Measurements from ENCODE around the gene CYP2A6. TPM values are rescaled to one million over a fixed set of nuclear protein-coding genes. Genes with fewer than 3 reads are reported as not detected.
"Not testable (repeated sequence)": the region's sequence is repeated elsewhere in the genome, so short reads cannot be mapped to it uniquely, and the experiment has no call there.

Gene CYP2A6
- not detected for total RNA-seq

- POLR2A ChIA-PET, CTCF ChIA-PET: not testable (repeated sequence)
These were observed at the start of gene CYP2A6 for GRCh38 chr19:40850277-40850676. TSS of gene CYP2A6 (minus strand) at chr19:40850447. CDS start at chr19:40850426, 21 bp downstream.

- CTCF ChIA-PET: interaction anchor here (0.6 kb wide), 1 partner anchor 942 kb away, joined by 3 read pairs; no protein-coding TSS in a partner anchor
- POLR2A ChIA-PET: not testable (repeated sequence)
These were observed 49.7 kb upstream of the CYP2A6 start for GRCh38 chr19:40899964-40900363.

- CTCF ChIA-PET: not testable (repeated sequence)
- POLR2A ChIA-PET: interaction anchor here (0.7 kb wide), 1 partner anchor 101 kb away, joined by 11 read pairs; no protein-coding TSS in a partner anchor
These were observed 46.9 kb upstream of the CYP2A6 start for GRCh38 chr19:40896843-40897789.

- ChIA-PET POLR2A (interaction anchor here (0.7 kb wide), 1 partner anchor 101 kb away, joined by 11 read pairs; no protein-coding TSS in a partner anchor), CTCF (no interaction called here)
These were observed 46.2 kb upstream of the CYP2A6 start for GRCh38 chr19:40896418-40896796.

- CTCF ChIA-PET: no interaction called here
- POLR2A ChIA-PET: no interaction called here
These were observed 42.9 kb upstream of the CYP2A6 start for GRCh38 chr19:40893112-40893511.

- ChIA-PET CTCF (no interaction called here), POLR2A (no interaction called here)
These were observed 39.1 kb upstream of the CYP2A6 start for GRCh38 chr19:40889366-40889765.

- CTCF ChIA-PET: no interaction called here
- POLR2A ChIA-PET: no interaction called here
These were observed 37.9 kb upstream of the CYP2A6 start for GRCh38 chr19:40888191-40888590.

- POLR2A ChIA-PET, CTCF ChIA-PET: not testable (repeated sequence)
These were observed 34.1 kb upstream of the CYP2A6 start for GRCh38 chr19:40884187-40884931.

- CTCF ChIA-PET, POLR2A ChIA-PET: not testable (repeated sequence)
These were observed 31.8 kb upstream of the CYP2A6 start, which contains the start of gene CYP2A7 for GRCh38 chr19:40882062-40882461. TSS of gene CYP2A7 (minus strand) at chr19:40882231. CDS start at chr19:40882210, 21 bp downstream.

GRCh38 chr19:40879349-40879748 lies 29.1 kb upstream of the CYP2A6 start:
- POLR2A ChIA-PET, CTCF ChIA-PET: not testable (repeated sequence)

- POLR2A ChIA-PET, CTCF ChIA-PET: not testable (repeated sequence)
These were observed 25.3 kb upstream of the CYP2A6 start for GRCh38 chr19:40875526-40875951.

- CTCF ChIA-PET, POLR2A ChIA-PET: not testable (repeated sequence)
These were observed 24.6 kb upstream of the CYP2A6 start for GRCh38 chr19:40874874-40875273.

- CTCF ChIA-PET, POLR2A ChIA-PET: not testable (repeated sequence)
These were observed 23.6 kb upstream of the CYP2A6 start for GRCh38 chr19:40873873-40874272.

GRCh38 chr19:40872209-40872608 lies 22.0 kb upstream of the CYP2A6 start:
- ChIA-PET POLR2A (no interaction called here), CTCF (no interaction called here)

- CTCF ChIA-PET: no interaction called here
- POLR2A ChIA-PET: no interaction called here
These were observed 17.5 kb upstream of the CYP2A6 start for GRCh38 chr19:40867701-40868100.

GRCh38 chr19:40864739-40865496 lies 14.7 kb upstream of the CYP2A6 start:
- CTCF ChIA-PET, POLR2A ChIA-PET: not testable (repeated sequence)

- ChIA-PET CTCF (no interaction called here), POLR2A (no interaction called here)
These were observed 12.5 kb upstream of the CYP2A6 start for GRCh38 chr19:40862785-40863184.

GRCh38 chr19:40862333-40862732 lies 12.1 kb upstream of the CYP2A6 start:
- POLR2A ChIA-PET: no interaction called here
- CTCF ChIA-PET: no interaction called here

- ChIA-PET CTCF (no interaction called here), POLR2A (no interaction called here)
These were observed 7.9 kb upstream of the CYP2A6 start for GRCh38 chr19:40858109-40858508.

GRCh38 chr19:40852467-40853152 lies 2.4 kb upstream of the CYP2A6 start:
- POLR2A ChIA-PET, CTCF ChIA-PET: not testable (repeated sequence)

Data from activated CD8-positive, alpha-beta memory T cell treated with anti-CD3 and anti-CD28 coated beads for 36 hours (primary cell).